Measurements from ENCODE around the gene TTR.

DNA sequence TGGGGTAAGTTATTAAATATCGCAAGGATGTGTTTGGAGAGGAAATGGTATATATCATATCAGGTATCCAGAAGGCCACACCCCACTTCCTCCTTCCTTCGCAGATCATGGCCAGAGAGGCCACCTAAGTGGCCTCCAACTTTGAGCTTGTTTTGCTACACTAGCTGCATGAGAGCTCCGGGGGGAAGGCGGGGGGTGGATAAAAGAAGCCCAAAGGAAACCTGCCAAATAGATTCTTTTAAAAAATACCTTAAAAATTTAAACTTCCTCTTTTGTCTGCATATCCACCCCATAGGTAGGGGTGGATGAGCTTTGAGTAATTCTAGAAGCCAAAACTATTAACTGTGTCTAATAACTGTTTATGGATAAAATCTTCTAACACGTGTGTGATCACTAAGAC lies 5.7 kb upstream of the TTR start:
- TF ChIP-seq POLR2A (IDR thresholded peaks at IDR 0.05) (no peak), EP300 (IDR thresholded peaks at IDR 0.05) (no peak)
- TF ChIP-seq, protein P1, sequence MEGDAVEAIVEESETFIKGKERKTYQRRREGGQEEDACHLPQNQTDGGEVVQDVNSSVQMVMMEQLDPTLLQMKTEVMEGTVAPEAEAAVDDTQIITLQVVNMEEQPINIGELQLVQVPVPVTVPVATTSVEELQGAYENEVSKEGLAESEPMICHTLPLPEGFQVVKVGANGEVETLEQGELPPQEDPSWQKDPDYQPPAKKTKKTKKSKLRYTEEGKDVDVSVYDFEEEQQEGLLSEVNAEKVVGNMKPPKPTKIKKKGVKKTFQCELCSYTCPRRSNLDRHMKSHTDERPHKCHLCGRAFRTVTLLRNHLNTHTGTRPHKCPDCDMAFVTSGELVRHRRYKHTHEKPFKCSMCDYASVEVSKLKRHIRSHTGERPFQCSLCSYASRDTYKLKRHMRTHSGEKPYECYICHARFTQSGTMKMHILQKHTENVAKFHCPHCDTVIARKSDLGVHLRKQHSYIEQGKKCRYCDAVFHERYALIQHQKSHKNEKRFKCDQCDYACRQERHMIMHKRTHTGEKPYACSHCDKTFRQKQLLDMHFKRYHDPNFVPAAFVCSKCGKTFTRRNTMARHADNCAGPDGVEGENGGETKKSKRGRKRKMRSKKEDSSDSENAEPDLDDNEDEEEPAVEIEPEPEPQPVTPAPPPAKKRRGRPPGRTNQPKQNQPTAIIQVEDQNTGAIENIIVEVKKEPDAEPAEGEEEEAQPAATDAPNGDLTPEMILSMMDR (IDR thresholded peaks at IDR 0.05) = no peak
